H9 (cell line): ENCODE results near the gene ATP6V0A1. TPM values are rescaled to one million over a fixed set of nuclear protein-coding genes. Genes with fewer than 3 reads are reported as not detected.

Experiments used
- DNase-seq: peaks from one replicate; pipeline ENCODE4 v3.0.0-alpha.2; 2017
- H2AFZ ChIP-seq: one replicate; pipeline ENCODE4 v1.6.1; 2013; ENCODE audit warnings: mild to moderate bottlenecking, low read length, control low read depth, moderate library complexity
- H2AK5ac ChIP-seq: 2 replicates; pipeline ENCODE4 v1.6.1; 2013; ENCODE audit warnings: low read length, control low read depth, mixed read lengths; ENCODE audit not compliant: insufficient read length
- H2BK120ac ChIP-seq: one replicate; pipeline ENCODE4 v1.6.1; 2013; ENCODE audit warnings: low read depth, mild to moderate bottlenecking, low read length, control low read depth, inconsistent platforms; ENCODE audit not compliant: poor library complexity, severe bottlenecking
- H2BK12ac ChIP-seq: 2 replicates; pipeline ENCODE4 v1.6.1; 2013; ENCODE audit warnings: low read length, control low read depth, mixed read lengths, low read depth; ENCODE audit not compliant: insufficient read length
- H2BK15ac ChIP-seq: 2 replicates; pipeline ENCODE4 v1.6.1; 2013; ENCODE audit warnings: low read depth, low read length, control low read depth
- H2BK20ac ChIP-seq: one replicate; pipeline ENCODE4 v1.6.1; 2013; ENCODE audit warnings: low read depth, mild to moderate bottlenecking, low read length, control low read depth, inconsistent platforms; ENCODE audit not compliant: poor library complexity, severe bottlenecking
- H2BK5ac ChIP-seq: 2 replicates; pipeline ENCODE4 v1.6.1; 2013; ENCODE audit warnings: low read length, control low read depth, mixed read lengths; ENCODE audit not compliant: insufficient read length
- H3K14ac ChIP-seq: 2 replicates; pipeline ENCODE4 v1.6.1; 2013; ENCODE audit warnings: low read length, control low read depth; ENCODE audit not compliant: insufficient read depth
- H3K18ac ChIP-seq: 2 replicates; pipeline ENCODE4 v1.6.1; 2013; ENCODE audit warnings: low read depth, mild to moderate bottlenecking, mixed read lengths, low read length, control low read depth; ENCODE audit not compliant: insufficient read length
- H3K23ac ChIP-seq: 2 replicates; pipeline ENCODE4 v1.6.1; 2013; ENCODE audit warnings: low read length, control low read depth, mixed read lengths, low read depth; ENCODE audit not compliant: insufficient read length
- H3K23me2 ChIP-seq: 2 replicates; pipeline ENCODE4 v1.6.1; 2013; ENCODE audit warnings: low read depth, mild to moderate bottlenecking, mixed read lengths, low read length, control low read depth; ENCODE audit not compliant: insufficient read length, poor library complexity, severe bottlenecking
- H3K27ac ChIP-seq: 2 replicates; pipeline ENCODE4 v1.5.1; 2013; ENCODE audit warnings: low read length, control low read depth, mixed read lengths, low read depth; ENCODE audit not compliant: insufficient read length
- H3K27me3 ChIP-seq: 2 replicates; pipeline ENCODE4 v1.6.1; 2013; ENCODE audit warnings: low read length, control low read depth, inconsistent platforms; ENCODE audit not compliant: insufficient read depth
- H3K4ac ChIP-seq: 2 replicates; pipeline ENCODE4 v1.6.1; 2013; ENCODE audit warnings: low read depth, mild to moderate bottlenecking, control low read depth, inconsistent platforms, low read length, moderate library complexity
- H3K4me1 ChIP-seq: 2 replicates; pipeline ENCODE4 v1.6.1; 2013; ENCODE audit warnings: low read length, control low read depth, inconsistent platforms; ENCODE audit not compliant: insufficient read depth
- H3K4me2 ChIP-seq: 2 replicates; pipeline ENCODE4 v1.6.1; 2013; ENCODE audit warnings: low read length, control low read depth, mixed read lengths; ENCODE audit not compliant: insufficient read length, insufficient read depth
- H3K56ac ChIP-seq: 2 replicates; pipeline ENCODE4 v1.6.1; 2013; ENCODE audit warnings: low read depth, mild to moderate bottlenecking, mixed read lengths, low read length, control low read depth; ENCODE audit not compliant: insufficient read length
- H3K79me1 ChIP-seq: 2 replicates; pipeline ENCODE4 v1.6.1; 2013; ENCODE audit warnings: low read depth, mild to moderate bottlenecking, moderate library complexity, low read length, control low read depth, inconsistent platforms; ENCODE audit not compliant: insufficient read depth, poor library complexity, severe bottlenecking
- H3K79me2 ChIP-seq: 2 replicates; pipeline ENCODE4 v1.6.1; 2013; ENCODE audit warnings: low read length, control low read depth, inconsistent platforms; ENCODE audit not compliant: insufficient read depth
- H3K9ac ChIP-seq: 2 replicates; pipeline ENCODE4 v1.6.1; 2013; ENCODE audit warnings: low read length, control low read depth, mixed read lengths; ENCODE audit not compliant: insufficient read length; ENCODE audit errors: extremely low read depth
- H3K9me3 ChIP-seq: one replicate; pipeline ENCODE4 v1.6.1; 2013; ENCODE audit warnings: low read depth, low read length, inconsistent platforms; ENCODE audit not compliant: control insufficient read depth
- H3T11ph ChIP-seq: one replicate; pipeline ENCODE4 v1.6.1; 2013; ENCODE audit warnings: mild to moderate bottlenecking, low read length, control low read depth, inconsistent platforms
- H4K20me1 ChIP-seq: one replicate; pipeline ENCODE4 v1.6.1; 2013; ENCODE audit not compliant: control insufficient read depth, insufficient read length, insufficient read depth
- H4K5ac ChIP-seq: 2 replicates; pipeline ENCODE4 v1.6.1; 2013; ENCODE audit warnings: low read depth, mild to moderate bottlenecking, mixed read lengths, low read length, control low read depth; ENCODE audit not compliant: insufficient read length
- H4K8ac ChIP-seq: replicated peaks from 2 replicates; pipeline ENCODE4 v1.6.1; 2013; ENCODE audit warnings: low read length, control low read depth, mixed read lengths, low read depth; ENCODE audit not compliant: insufficient read length
- H4K91ac ChIP-seq: 2 replicates; pipeline ENCODE4 v1.6.1; 2013; ENCODE audit warnings: low read depth, mild to moderate bottlenecking, moderate library complexity, mixed read lengths, low read length, control low read depth; ENCODE audit not compliant: insufficient read length
- H3K27ac Mint-ChIP-seq, 3 experiments: 2 replicates in 2 of 3; 3 replicates in 1 of 3; pipeline ENCODE4 v1.8.0; 2020 to 2021; ENCODE audit warnings: mixed read lengths in 3 of 3, mild to moderate bottlenecking in 1 of 3, moderate library complexity in 1 of 3
- H3K27me3 Mint-ChIP-seq: 2 replicates; pipeline ENCODE4 v1.8.0; 2021; ENCODE audit warnings: low read depth, mild to moderate bottlenecking, moderate library complexity, mixed read lengths
- H3K36me3 Mint-ChIP-seq, 3 experiments: 2 replicates in 2 of 3; 3 replicates in 1 of 3; pipeline ENCODE4 v1.8.0; 2020 to 2021; ENCODE audit warnings: low read depth in 3 of 3, mixed read lengths in 3 of 3; ENCODE audit not compliant: insufficient read depth in 1 of 3
- H3K4me1 Mint-ChIP-seq, 2 experiments: 2 replicates each; pipeline ENCODE4 v1.8.0; 2020; ENCODE audit warnings: mixed read lengths in 2 of 2
- H3K4me3 Mint-ChIP-seq, 2 experiments: 2 replicates in 1 of 2; 3 replicates in 1 of 2; pipeline ENCODE4 v1.8.0; 2020 to 2021; ENCODE audit warnings: mild to moderate bottlenecking in 2 of 2, mixed read lengths in 2 of 2, moderate library complexity in 1 of 2
- H3K9me3 Mint-ChIP-seq, 2 experiments: 2 replicates in 1 of 2; 3 replicates in 1 of 2; pipeline ENCODE4 v1.8.0; 2020; ENCODE audit warnings: mild to moderate bottlenecking in 2 of 2, mixed read lengths in 2 of 2, moderate library complexity in 1 of 2
- CTCF ChIP-seq: fragments of 200-600 bp; sonication (generic); conservative IDR thresholded peaks from 3 replicates; pipeline ENCODE4 v1.8.0; 2021; ENCODE audit warnings: antibody characterized with exemption, mild to moderate bottlenecking
- WGBS: extraction: QIAGEN DNeasy Blood & Tissue Kit; methylation state at CpG from one replicate; pipeline ENCODE4 v1.1.7; 2013; ENCODE audit warnings: missing lambda C conversion rate, low lambda C conversion rate, mixed read lengths; ENCODE audit not compliant: insufficient read length; ENCODE audit errors: extremely low coverage; 5-methylcytosine and 5-hydroxymethylcytosine counted together
- total RNA-seq: library from RNA; stranded (reverse); gene quantifications from 2 replicates; pipeline ENCODE4 v1.2.1, GENCODE V29; 2021

Gene ATP6V0A1
- total RNA-seq, 1 experiment from 2014 or later, result 54.1 TPM

- no peaks in the 10 kb centered on the region for H3K9me3 ChIP-seq
- H3K79me1 ChIP-seq, result no peaks in the 10 kb centered on the region
- Mint-ChIP-seq H3K4me3 (peak overlapping the region; percentile 85 to 92), H3K27me3 (peaks cover 9% of the 10 kb centered on the region; the same call in 1 of the 2 replicates), H3K36me3 (no peaks in the 10 kb centered on the region), H3K4me1 (peaks cover 14 to 34% of the 10 kb centered on the region in 2 experiments), H3K27ac (peak overlapping the region in 2 of 3 experiments; percentile 61 to 77; a peak in 2 of 7 replicates), H3K9me3 (no peaks in the 10 kb centered on the region)
- H3K56ac ChIP-seq, result no peak overlapping the region
- no peak overlapping the region for H3K27ac ChIP-seq
- no peak overlapping the region for H2BK20ac ChIP-seq
- peaks cover 16% of the 10 kb centered on the region for H3K23me2 ChIP-seq
- H3K4ac ChIP-seq, result no peak overlapping the region
- H3K9ac ChIP-seq, result no peak overlapping the region
- no peak overlapping the region for H2AFZ ChIP-seq
- no peak overlapping the region for H4K91ac ChIP-seq
- no peaks in the 10 kb centered on the region for H3K27me3 ChIP-seq
- no peak overlapping the region for H4K8ac ChIP-seq
- H3K79me2 ChIP-seq, result no peaks in the 10 kb centered on the region
- no peak overlapping the region for H2BK5ac ChIP-seq
- H3K23ac ChIP-seq, result no peak overlapping the region
- WGBS, result no CpG with 5 or more reads among the region's 45 CpGs
- no peak overlapping the region for H3K18ac ChIP-seq
- H3K4me2 ChIP-seq, result no peak overlapping the region
- no peaks in the 10 kb centered on the region for H4K20me1 ChIP-seq
- no peak overlapping the region for H2BK120ac ChIP-seq
- H2AK5ac ChIP-seq, result no peak overlapping the region
- DNase-seq, result peak; percentile 86
- H2BK12ac ChIP-seq, result no peak overlapping the region
- no peak overlapping the region for H4K5ac ChIP-seq
- no peaks in the 10 kb centered on the region for H3K4me1 ChIP-seq
- no peak for TF ChIP-seq CTCF
- H3K14ac ChIP-seq, result no peak overlapping the region
- no peak overlapping the region for H2BK15ac ChIP-seq
- H3T11ph ChIP-seq, result no peak overlapping the region
These were observed 94.6 kb downstream of the ATP6V0A1 start for GRCh38 chr17:42553161-42553818.
